T-helper 1 cell (primary cell): ENCODE results near the gene ASF1B.
A peak's percentile ranks its signal among the peaks of the same experiment; 100 is the strongest.

Experiments
- DNase-seq, 5 donors: peaks; one replicate each; pipeline ENCODE4 v3.0.0-alpha.2; 2012 to 2020

The ASF1B gene

GRCh38 chr19:14081797-14082674 is 54.4 kb downstream of the ASF1B start:
- DNase-seq: peak in 2 of 5 donors; percentile 22 to 25

GRCh38 chr19:14080887-14081796 is 55.2 kb downstream of the ASF1B start:
- DNase-seq: peak; percentile 97 to 100 (median 98)

- DNase-seq: no peak
Observed at GRCh38 chr19:14078411-14078810, 58.0 kb downstream of the ASF1B start.

- DNase-seq: no peak
Observed at GRCh38 chr19:14073925-14074838, 62.2 kb downstream of the ASF1B start.

- DNase-seq: peak; percentile 54 to 85 (median 66)
Observed at GRCh38 chr19:14073261-14073924, 63.0 kb downstream of the ASF1B start.

- DNase-seq: peak in 1 of 5 donors; percentile 43
Observed at GRCh38 chr19:14072535-14073260, 63.7 kb downstream of the ASF1B start, which contains the start of gene MISP3. TSS of gene MISP3 (plus strand) at chr19:14072786. CDS start at chr19:14073310, 524 bp downstream.

GRCh38 chr19:14070268-14071050 is 65.9 kb downstream of the ASF1B start:
- no peak for DNase-seq
